Neural cell (in vitro differentiated cells): ENCODE data around the gene AFF3.

ENCODE experiments used
- CTCF ChIP-seq: fragments of 450-650 bp; IDR thresholded peaks from 2 replicates; pipeline ENCODE4 v1.5.1; 2014; ENCODE audit warnings: antibody characterized with exemption, mild to moderate bottlenecking, moderate library complexity; ENCODE audit not compliant: poor library complexity, severe bottlenecking
- EP300 ChIP-seq: fragments of 450-650 bp; conservative IDR thresholded peaks from 2 replicates; pipeline ENCODE4 v1.6.1; 2014; ENCODE audit warnings: antibody characterized with exemption, mild to moderate bottlenecking, moderate library complexity; ENCODE audit not compliant: poor library complexity, severe bottlenecking
- EZH2 ChIP-seq: fragments of 200-600, 300-800 bp; shearing (Covaris generic), sonication (generic); IDR thresholded peaks from 2 replicates; pipeline ENCODE4 v1.6.1; 2014; ENCODE audit warnings: antibody characterized with exemption, low read length, borderline replicate concordance, mild to moderate bottlenecking; ENCODE audit not compliant: insufficient read depth, poor library complexity, severe bottlenecking
- POLR2AphosphoS5 ChIP-seq: IDR thresholded peaks from 2 replicates; pipeline ENCODE4 v1.6.1; 2012

GRCh38 chr2:99971326-99971900 lies 171.0 kb downstream of the AFF3 start:
- TF ChIP-seq CTCF (no peak), EZH2 (no peak), POLR2AphosphoS5 (no peak), EP300 (no peak)
